GM21360 (cell line): Measurements from ENCODE around the gene ZNF444.
"Not testable (repeated sequence)": the region's sequence is repeated elsewhere in the genome, so short reads cannot be mapped to it uniquely, and the experiment has no call there.

Experiments
- ATAC-seq: cut with Tn5 transposase; IDR thresholded peaks from one replicate; pipeline ENCODE4 v1.9.1; 2021; ENCODE audit warnings: mild to moderate bottlenecking, moderate library complexity; ENCODE audit not compliant: unreplicated experiment

Gene ZNF444

GRCh38 chr19:56144831-56145230 is 3.7 kb downstream of the ZNF444 start:
- ATAC-seq = no peak

- no peak for ATAC-seq
Observed at GRCh38 chr19:56145698-56146097, 4.6 kb downstream of the ZNF444 start.

GRCh38 chr19:56146904-56147303 is 5.8 kb downstream of the ZNF444 start:
- ATAC-seq = no peak

GRCh38 chr19:56147307-56147706 is 6.2 kb downstream of the ZNF444 start:
- ATAC-seq = no peak

- no peak for ATAC-seq
Observed at GRCh38 chr19:56148096-56148495, 7.0 kb downstream of the ZNF444 start.

GRCh38 chr19:56148955-56149655 is 8.0 kb downstream of the ZNF444 start:
- not testable (repeated sequence) for ATAC-seq

- ATAC-seq = no peak
Observed at GRCh38 chr19:56149656-56150038, 8.6 kb downstream of the ZNF444 start.

GRCh38 chr19:56150358-56150757 is 9.3 kb downstream of the ZNF444 start:
- no peak for ATAC-seq

- no peak for ATAC-seq
Observed at GRCh38 chr19:56152644-56153043, 11.6 kb downstream of the ZNF444 start.

GRCh38 chr19:56153507-56153906 is 12.4 kb downstream of the ZNF444 start:
- no peak for ATAC-seq

GRCh38 chr19:56155124-56155687 is 14.1 kb downstream of the ZNF444 start:
- ATAC-seq = no peak

GRCh38 chr19:56156768-56157167 is 15.7 kb downstream of the ZNF444 start:
- ATAC-seq = no peak

- no peak for ATAC-seq
Observed at GRCh38 chr19:56158170-56158757, 17.2 kb downstream of the ZNF444 start.

- ATAC-seq = no peak
Observed at GRCh38 chr19:56159009-56159559, 18.0 kb downstream of the ZNF444 start.

- ATAC-seq = no peak
Observed at GRCh38 chr19:56159622-56160271, 18.7 kb downstream of the ZNF444 start.

- ATAC-seq = no peak
Observed at GRCh38 chr19:56161534-56161933, 20.4 kb downstream of the ZNF444 start.

- no peak for ATAC-seq
Observed at GRCh38 chr19:56162258-56162657, 21.2 kb downstream of the ZNF444 start.

GRCh38 chr19:56163097-56163496 is 22.0 kb downstream of the ZNF444 start:
- ATAC-seq = no peak

GRCh38 chr19:56167064-56167578 is 26.0 kb downstream of the ZNF444 start:
- ATAC-seq = no peak

GRCh38 chr19:56170261-56170660 is 29.2 kb downstream of the ZNF444 start:
- ATAC-seq = no peak

- ATAC-seq = no peak
Observed at GRCh38 chr19:56174086-56174485, 33.0 kb downstream of the ZNF444 start.
